HL-60 (cell line): Measurements from ENCODE around the gene ZRANB3.
A peak's percentile ranks its signal among the peaks of the same experiment; 100 is the strongest.
"Not testable (repeated sequence)": the region's sequence is repeated elsewhere in the genome, so short reads cannot be mapped to it uniquely, and the experiment has no call there.

Source experiments
- DNase-seq, 2 experiments: peaks; one replicate each; pipeline ENCODE4 v3.0.0-alpha.2; 2010 to 2020; ENCODE audit warnings: low read depth in 1 of 2, low spot score in 1 of 2
- H3K27ac ChIP-seq: fragments of 250-450 bp; sonication (Bioruptor Pico); replicated peaks from 2 replicates; pipeline ENCODE4 v1.5.1; 2020; ENCODE audit warnings: mild to moderate bottlenecking, moderate library complexity
- H3K27me3 ChIP-seq: fragments of 250-450 bp; sonication (Bioruptor Pico); 2 replicates; pipeline ENCODE4 v1.5.1; 2021; ENCODE audit warnings: mild to moderate bottlenecking, moderate library complexity; ENCODE audit not compliant: insufficient read depth, poor library complexity, severe bottlenecking
- H3K4me3 ChIP-seq: replicated peaks from 2 replicates; pipeline ENCODE4 v1.5.1; 2011; ENCODE audit warnings: mild to moderate bottlenecking, control low read depth, low read length; ENCODE audit not compliant: insufficient read depth
- CTCF ChIP-seq: IDR thresholded peaks from one replicate; pipeline ENCODE4 v1.5.1; 2011; ENCODE audit warnings: low read length, control low read depth, inconsistent platforms; ENCODE audit not compliant: insufficient read depth
- GABPA ChIP-seq: IDR thresholded peaks from 2 replicates; pipeline ENCODE4 v1.6.1; 2012; ENCODE audit warnings: low read depth
- POLR2AphosphoS5 ChIP-seq: IDR thresholded peaks from 2 replicates; pipeline ENCODE4 v1.6.1; 2012; ENCODE audit warnings: low read depth
- REST ChIP-seq: IDR thresholded peaks from 2 replicates; pipeline ENCODE4 v1.6.1; 2012; ENCODE audit warnings: low read depth; ENCODE audit not compliant: insufficient replicate concordance
- SPI1 ChIP-seq: IDR thresholded peaks from 2 replicates; pipeline ENCODE4 v1.6.1; 2012; ENCODE audit warnings: low read depth, mild to moderate bottlenecking, borderline replicate concordance

The ZRANB3 gene

GRCh38 chr2:135504811-135505210, 26.2 kb downstream of the ZRANB3 start:
- no peaks in the 10 kb centered on the region for H3K27me3 ChIP-seq
- TF ChIP-seq GABPA (no peak), POLR2AphosphoS5 (no peak), REST (no peak), CTCF (no peak), SPI1 (no peak)
- no peak overlapping the region for H3K4me3 ChIP-seq
- no peak for DNase-seq
- no peak overlapping the region for H3K27ac ChIP-seq

GRCh38 chr2:135498588-135498987, 32.4 kb downstream of the ZRANB3 start:
- not testable (repeated sequence) for DNase-seq, H3K27me3 ChIP-seq, H3K4me3 ChIP-seq, H3K27ac ChIP-seq

- Histone ChIP-seq H3K4me3 (no peak overlapping the region), H3K27ac (no peak overlapping the region), H3K27me3 (no peaks in the 10 kb centered on the region)
- no peak for DNase-seq
- TF ChIP-seq POLR2AphosphoS5: no peak
- no peak for TF ChIP-seq SPI1
These were observed 36.1 kb downstream of the ZRANB3 start for GRCh38 chr2:135494917-135495316.

GRCh38 chr2:135494503-135494902, 36.5 kb downstream of the ZRANB3 start:
- no peak overlapping the region for H3K4me3 ChIP-seq
- peak in 1 of 2 experiments; percentile 16 for DNase-seq
- no peaks in the 10 kb centered on the region for H3K27me3 ChIP-seq
- H3K27ac ChIP-seq: no peak overlapping the region
- TF ChIP-seq SPI1 (no peak), CTCF (no peak), GABPA (no peak), REST (no peak), POLR2AphosphoS5 (no peak)

- H3K27ac ChIP-seq: no peak overlapping the region
- H3K4me3 ChIP-seq: no peak overlapping the region
These were observed 40.6 kb downstream of the ZRANB3 start for GRCh38 chr2:135490376-135490775.

More at GRCh38 chr2:135490376-135490775, 40.6 kb downstream of the ZRANB3 start:
- TF ChIP-seq GABPA (no peak), POLR2AphosphoS5 (no peak), REST (no peak), SPI1 (no peak)
- H3K27me3 ChIP-seq: no peaks in the 10 kb centered on the region
- DNase-seq: no peak
